MM.1S (cell line): ENCODE data around the gene TMPRSS15.
A peak's percentile ranks its signal among the peaks of the same experiment; 100 is the strongest.
"Not testable (repeated sequence)": the region's sequence is repeated elsewhere in the genome, so short reads cannot be mapped to it uniquely, and the experiment has no call there.

Experiments used
- DNase-seq: peaks from one replicate; pipeline ENCODE4 v3.0.0-alpha.2; 2015
- H2AFZ ChIP-seq: fragments of 300-600 bp; sonication (generic); 2 replicates; pipeline ENCODE4 v1.6.0; 2016; ENCODE audit warnings: antibody characterized with exemption, low read length
- H3F3A ChIP-seq: fragments of 300-600 bp; sonication (generic); 2 replicates; pipeline ENCODE4 v1.6.1; 2016; ENCODE audit warnings: mild to moderate bottlenecking, antibody characterized with exemption, low read length, moderate library complexity, mixed read lengths; ENCODE audit not compliant: insufficient read depth
- H3K27ac ChIP-seq: fragments of 300-600 bp; sonication (generic); 2 replicates; pipeline ENCODE4 v1.5.1; 2016; ENCODE audit warnings: mild to moderate bottlenecking, low read length
- H3K27me3 ChIP-seq: fragments of 300-600 bp; sonication (generic); replicated peaks from 2 replicates; pipeline ENCODE4 v1.6.0; 2016; ENCODE audit warnings: low read length; ENCODE audit not compliant: insufficient read depth
- H3K36me3 ChIP-seq: fragments of 300-600 bp; sonication (generic); replicated peaks from 2 replicates; pipeline ENCODE4 v1.6.1; 2016; ENCODE audit warnings: mild to moderate bottlenecking, low read length, mixed read lengths; ENCODE audit not compliant: insufficient read depth
- H3K4me1 ChIP-seq: fragments of 300-600 bp; sonication (generic); 2 replicates; pipeline ENCODE4 v1.6.1; 2016; ENCODE audit warnings: low read length, mixed read lengths
- H3K4me2 ChIP-seq: fragments of 300-600 bp; sonication (generic); 2 replicates; pipeline ENCODE4 v1.6.0; 2016; ENCODE audit warnings: low read depth, low read length
- H3K4me3 ChIP-seq: fragments of 300-600 bp; sonication (generic); 2 replicates; pipeline ENCODE4 v1.5.1; 2016; ENCODE audit warnings: low read length, mixed read lengths
- H3K79me2 ChIP-seq: fragments of 300-600 bp; sonication (generic); 2 replicates; pipeline ENCODE4 v1.6.1; 2016; ENCODE audit warnings: mixed run types, low read length, mixed read lengths
- H3K9ac ChIP-seq: fragments of 300-600 bp; sonication (generic); 2 replicates; pipeline ENCODE4 v1.6.1; 2016; ENCODE audit warnings: low read length, mixed read lengths
- H3K9me2 ChIP-seq: fragments of 300-600 bp; sonication (generic); replicated peaks from 2 replicates; pipeline ENCODE4 v1.6.1; 2016; ENCODE audit warnings: mild to moderate bottlenecking, low read length, mixed read lengths; ENCODE audit not compliant: insufficient read depth
- H3K9me3 ChIP-seq: fragments of 300-600 bp; sonication (generic); replicated peaks from 2 replicates; pipeline ENCODE4 v1.6.1; 2016; ENCODE audit warnings: mild to moderate bottlenecking, low read length, mixed read lengths; ENCODE audit not compliant: insufficient read depth
- H4K20me1 ChIP-seq: fragments of 300-600 bp; sonication (generic); 2 replicates; pipeline ENCODE4 v1.6.1; 2016; ENCODE audit warnings: mild to moderate bottlenecking, low read length, moderate library complexity, mixed read lengths; ENCODE audit not compliant: insufficient read depth
- EZH2 ChIP-seq: fragments of 300-600 bp; sonication (generic); optimal IDR thresholded peaks from 2 replicates; pipeline ENCODE3; 2017; ENCODE audit warnings: low read depth, mild to moderate bottlenecking, antibody characterized with exemption, low read length, mixed read lengths
- EZH2phosphoT487 ChIP-seq: fragments of 300-600 bp; sonication (generic); IDR thresholded peaks from 2 replicates; pipeline ENCODE4 v1.6.1; 2018; ENCODE audit warnings: antibody characterized with exemption, low read length
- TF ChIP-seq, protein P1 (sequence below): fragments of 300-600 bp; sonication (generic); IDR thresholded peaks from 2 replicates; pipeline ENCODE4 v1.5.1; 2016; ENCODE audit warnings: antibody characterized with exemption, low read length, mixed read lengths

Gene TMPRSS15

DNA sequence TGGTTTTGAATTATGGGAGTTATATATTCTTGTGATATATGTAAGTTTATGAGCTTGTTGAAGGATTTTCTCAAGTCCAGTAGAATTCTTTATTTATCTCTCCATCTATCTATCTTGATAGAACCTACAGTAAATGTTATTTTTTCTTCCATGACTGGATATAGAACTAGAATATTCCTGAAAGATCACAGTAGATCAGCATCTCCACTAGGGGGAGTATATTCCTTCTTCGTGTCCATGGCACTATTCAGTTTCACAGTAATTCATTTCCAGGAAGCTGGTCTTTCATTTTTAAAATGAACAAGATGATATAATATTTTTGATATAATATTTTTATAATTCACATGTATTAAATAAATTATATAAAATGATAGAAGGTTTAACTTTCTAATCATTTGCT lies 18.8 kb downstream of the TMPRSS15 start:
- peaks cover 4% of the 10 kb centered on the region; the same call in 1 of the 2 replicates for H3K4me1 ChIP-seq
- no peak overlapping the region for H3K27ac ChIP-seq
- H3F3A ChIP-seq: peaks cover 5% of the 10 kb centered on the region; the same call in 1 of the 2 replicates
- no peaks in the 10 kb centered on the region for H3K9me2 ChIP-seq
- peak; percentile 57 for DNase-seq
- no peak overlapping the region for H3K4me3 ChIP-seq
- no peaks in the 10 kb centered on the region for H4K20me1 ChIP-seq
- no peaks in the 10 kb centered on the region for H3K27me3 ChIP-seq
- TF ChIP-seq, protein P1, sequence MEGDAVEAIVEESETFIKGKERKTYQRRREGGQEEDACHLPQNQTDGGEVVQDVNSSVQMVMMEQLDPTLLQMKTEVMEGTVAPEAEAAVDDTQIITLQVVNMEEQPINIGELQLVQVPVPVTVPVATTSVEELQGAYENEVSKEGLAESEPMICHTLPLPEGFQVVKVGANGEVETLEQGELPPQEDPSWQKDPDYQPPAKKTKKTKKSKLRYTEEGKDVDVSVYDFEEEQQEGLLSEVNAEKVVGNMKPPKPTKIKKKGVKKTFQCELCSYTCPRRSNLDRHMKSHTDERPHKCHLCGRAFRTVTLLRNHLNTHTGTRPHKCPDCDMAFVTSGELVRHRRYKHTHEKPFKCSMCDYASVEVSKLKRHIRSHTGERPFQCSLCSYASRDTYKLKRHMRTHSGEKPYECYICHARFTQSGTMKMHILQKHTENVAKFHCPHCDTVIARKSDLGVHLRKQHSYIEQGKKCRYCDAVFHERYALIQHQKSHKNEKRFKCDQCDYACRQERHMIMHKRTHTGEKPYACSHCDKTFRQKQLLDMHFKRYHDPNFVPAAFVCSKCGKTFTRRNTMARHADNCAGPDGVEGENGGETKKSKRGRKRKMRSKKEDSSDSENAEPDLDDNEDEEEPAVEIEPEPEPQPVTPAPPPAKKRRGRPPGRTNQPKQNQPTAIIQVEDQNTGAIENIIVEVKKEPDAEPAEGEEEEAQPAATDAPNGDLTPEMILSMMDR: peak; percentile 66
- TF ChIP-seq EZH2 (no peak), EZH2phosphoT487 (no peak)
- H3K4me2 ChIP-seq: no peak overlapping the region
- no peak overlapping the region for H2AFZ ChIP-seq
- no peaks in the 10 kb centered on the region for H3K9me3 ChIP-seq
- H3K9ac ChIP-seq: no peak overlapping the region
- H3K79me2 ChIP-seq: no peaks in the 10 kb centered on the region
- no peaks in the 10 kb centered on the region for H3K36me3 ChIP-seq

- H3K27me3 ChIP-seq, H3K4me3 ChIP-seq, H3K9ac ChIP-seq, H3F3A ChIP-seq, H3K4me1 ChIP-seq, H3K79me2 ChIP-seq, H2AFZ ChIP-seq, H3K4me2 ChIP-seq, H3K9me2 ChIP-seq, H3K9me3 ChIP-seq, DNase-seq, H3K36me3 ChIP-seq, H4K20me1 ChIP-seq, H3K27ac ChIP-seq: not testable (repeated sequence)
Measured at GRCh38 chr21:18382934-18383619, 20.5 kb downstream of the TMPRSS15 start.

GRCh38 chr21:18382141-18382540 lies 21.4 kb downstream of the TMPRSS15 start:
- TF ChIP-seq EZH2 (no peak), EZH2phosphoT487 (no peak)
- TF ChIP-seq, protein P1: no peak
- H3K4me3 ChIP-seq: no peak overlapping the region
- H3K4me1 ChIP-seq: peaks cover 4% of the 10 kb centered on the region; the same call in 1 of the 2 replicates
- H2AFZ ChIP-seq: no peak overlapping the region
- H4K20me1 ChIP-seq: no peaks in the 10 kb centered on the region
- H3K27me3 ChIP-seq: no peaks in the 10 kb centered on the region
- no peaks in the 10 kb centered on the region for H3K36me3 ChIP-seq
- no peaks in the 10 kb centered on the region for H3K9me3 ChIP-seq
- DNase-seq: peak; percentile 48
- no peak overlapping the region for H3K27ac ChIP-seq
- H3K79me2 ChIP-seq: no peaks in the 10 kb centered on the region
- peaks cover 5% of the 10 kb centered on the region; the same call in 1 of the 2 replicates for H3F3A ChIP-seq
- H3K9ac ChIP-seq: no peak overlapping the region
- no peak overlapping the region for H3K4me2 ChIP-seq
- H3K9me2 ChIP-seq: no peaks in the 10 kb centered on the region

DNA sequence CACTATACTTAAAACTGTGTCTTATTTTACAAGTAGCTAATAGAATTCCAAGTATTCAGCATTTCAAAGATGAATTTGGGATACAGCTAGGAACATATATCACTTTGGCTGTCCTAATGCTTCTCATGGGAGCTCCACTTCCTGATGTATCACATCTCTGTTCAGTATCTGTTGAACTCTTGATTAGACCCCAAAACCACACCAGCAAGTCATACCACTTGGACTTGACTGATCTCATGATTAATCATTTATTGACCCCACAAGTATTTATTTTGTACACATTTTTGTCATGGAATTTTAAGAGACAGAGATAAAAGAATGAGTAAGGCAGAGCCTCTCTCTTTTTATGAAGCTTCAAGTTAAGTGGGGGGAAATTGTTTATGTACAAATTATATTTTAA lies 30.0 kb downstream of the TMPRSS15 start:
- no peak for DNase-seq
- Histone ChIP-seq H3K27ac (no peak overlapping the region), H3K9me3 (no peaks in the 10 kb centered on the region), H3F3A (no peaks in the 10 kb centered on the region), H4K20me1 (no peaks in the 10 kb centered on the region), H3K4me3 (no peak overlapping the region), H3K36me3 (no peaks in the 10 kb centered on the region), H3K4me1 (peaks cover 3% of the 10 kb centered on the region; the same call in 1 of the 2 replicates), H3K9me2 (no peaks in the 10 kb centered on the region), H3K9ac (no peak overlapping the region), H3K79me2 (no peaks in the 10 kb centered on the region), H3K4me2 (no peak overlapping the region), H3K27me3 (no peaks in the 10 kb centered on the region), H2AFZ (no peak overlapping the region)
- TF ChIP-seq EZH2phosphoT487 (no peak), EZH2 (no peak)
- TF ChIP-seq, protein P1: no peak
